Neural cell (in vitro differentiated cells): ENCODE data around the gene RNF125.
A peak's percentile ranks its signal among the peaks of the same experiment; 100 is the strongest.

Experiments
- EZH2 ChIP-seq: fragments of 200-600, 300-800 bp; shearing (Covaris generic), sonication (generic); IDR thresholded peaks from 2 replicates; pipeline ENCODE4 v1.6.1; 2014; ENCODE audit warnings: antibody characterized with exemption, low read length, borderline replicate concordance, mild to moderate bottlenecking; ENCODE audit not compliant: insufficient read depth, poor library complexity, severe bottlenecking
- POLR2AphosphoS5 ChIP-seq: IDR thresholded peaks from 2 replicates; pipeline ENCODE4 v1.6.1; 2012
- RAD21 ChIP-seq: fragments of 450-650 bp; conservative IDR thresholded peaks from 2 replicates; pipeline ENCODE4 v1.6.1; 2014; ENCODE audit warnings: antibody characterized with exemption, mild to moderate bottlenecking, moderate library complexity
- TAF1 ChIP-seq: IDR thresholded peaks from 2 replicates; pipeline ENCODE4 v1.6.1; 2012; ENCODE audit warnings: low read depth
- TF ChIP-seq, protein P1 (sequence below): fragments of 450-650 bp; IDR thresholded peaks from 2 replicates; pipeline ENCODE4 v1.5.1; 2014; ENCODE audit warnings: antibody characterized with exemption, mild to moderate bottlenecking, moderate library complexity; ENCODE audit not compliant: poor library complexity, severe bottlenecking
- TF ChIP-seq, protein P2 (sequence below): IDR thresholded peaks from 2 replicates; pipeline ENCODE4 v1.6.1; 2012; ENCODE audit warnings: borderline replicate concordance

DNA sequence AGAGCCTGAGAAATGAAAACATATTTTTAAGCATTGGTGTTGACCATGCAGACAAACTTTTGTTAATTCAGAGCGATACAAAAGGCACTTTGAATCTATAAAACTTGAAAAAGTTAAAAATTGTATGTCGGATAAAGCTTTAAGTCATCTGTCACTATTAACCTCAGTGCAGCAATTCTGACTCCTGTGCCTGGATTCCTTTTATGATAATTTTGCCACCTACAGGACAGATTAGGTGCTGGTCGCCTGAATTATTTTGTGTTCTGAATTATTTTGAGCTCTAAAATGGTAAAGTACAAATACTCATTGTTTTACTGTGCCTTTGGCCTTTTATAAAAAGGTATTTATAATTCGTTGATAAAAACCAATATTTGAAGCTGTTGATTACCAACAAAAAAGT lies 53.7 kb downstream of the RNF125 start:
- TF ChIP-seq TAF1 (no peak), POLR2AphosphoS5 (no peak), RAD21 (no peak), EZH2 (no peak)
- TF ChIP-seq, protein P1, sequence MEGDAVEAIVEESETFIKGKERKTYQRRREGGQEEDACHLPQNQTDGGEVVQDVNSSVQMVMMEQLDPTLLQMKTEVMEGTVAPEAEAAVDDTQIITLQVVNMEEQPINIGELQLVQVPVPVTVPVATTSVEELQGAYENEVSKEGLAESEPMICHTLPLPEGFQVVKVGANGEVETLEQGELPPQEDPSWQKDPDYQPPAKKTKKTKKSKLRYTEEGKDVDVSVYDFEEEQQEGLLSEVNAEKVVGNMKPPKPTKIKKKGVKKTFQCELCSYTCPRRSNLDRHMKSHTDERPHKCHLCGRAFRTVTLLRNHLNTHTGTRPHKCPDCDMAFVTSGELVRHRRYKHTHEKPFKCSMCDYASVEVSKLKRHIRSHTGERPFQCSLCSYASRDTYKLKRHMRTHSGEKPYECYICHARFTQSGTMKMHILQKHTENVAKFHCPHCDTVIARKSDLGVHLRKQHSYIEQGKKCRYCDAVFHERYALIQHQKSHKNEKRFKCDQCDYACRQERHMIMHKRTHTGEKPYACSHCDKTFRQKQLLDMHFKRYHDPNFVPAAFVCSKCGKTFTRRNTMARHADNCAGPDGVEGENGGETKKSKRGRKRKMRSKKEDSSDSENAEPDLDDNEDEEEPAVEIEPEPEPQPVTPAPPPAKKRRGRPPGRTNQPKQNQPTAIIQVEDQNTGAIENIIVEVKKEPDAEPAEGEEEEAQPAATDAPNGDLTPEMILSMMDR = peak; percentile 53
- TF ChIP-seq, protein P2, sequence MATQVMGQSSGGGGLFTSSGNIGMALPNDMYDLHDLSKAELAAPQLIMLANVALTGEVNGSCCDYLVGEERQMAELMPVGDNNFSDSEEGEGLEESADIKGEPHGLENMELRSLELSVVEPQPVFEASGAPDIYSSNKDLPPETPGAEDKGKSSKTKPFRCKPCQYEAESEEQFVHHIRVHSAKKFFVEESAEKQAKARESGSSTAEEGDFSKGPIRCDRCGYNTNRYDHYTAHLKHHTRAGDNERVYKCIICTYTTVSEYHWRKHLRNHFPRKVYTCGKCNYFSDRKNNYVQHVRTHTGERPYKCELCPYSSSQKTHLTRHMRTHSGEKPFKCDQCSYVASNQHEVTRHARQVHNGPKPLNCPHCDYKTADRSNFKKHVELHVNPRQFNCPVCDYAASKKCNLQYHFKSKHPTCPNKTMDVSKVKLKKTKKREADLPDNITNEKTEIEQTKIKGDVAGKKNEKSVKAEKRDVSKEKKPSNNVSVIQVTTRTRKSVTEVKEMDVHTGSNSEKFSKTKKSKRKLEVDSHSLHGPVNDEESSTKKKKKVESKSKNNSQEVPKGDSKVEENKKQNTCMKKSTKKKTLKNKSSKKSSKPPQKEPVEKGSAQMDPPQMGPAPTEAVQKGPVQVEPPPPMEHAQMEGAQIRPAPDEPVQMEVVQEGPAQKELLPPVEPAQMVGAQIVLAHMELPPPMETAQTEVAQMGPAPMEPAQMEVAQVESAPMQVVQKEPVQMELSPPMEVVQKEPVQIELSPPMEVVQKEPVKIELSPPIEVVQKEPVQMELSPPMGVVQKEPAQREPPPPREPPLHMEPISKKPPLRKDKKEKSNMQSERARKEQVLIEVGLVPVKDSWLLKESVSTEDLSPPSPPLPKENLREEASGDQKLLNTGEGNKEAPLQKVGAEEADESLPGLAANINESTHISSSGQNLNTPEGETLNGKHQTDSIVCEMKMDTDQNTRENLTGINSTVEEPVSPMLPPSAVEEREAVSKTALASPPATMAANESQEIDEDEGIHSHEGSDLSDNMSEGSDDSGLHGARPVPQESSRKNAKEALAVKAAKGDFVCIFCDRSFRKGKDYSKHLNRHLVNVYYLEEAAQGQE = no peak
